ENCODE data around the gene MAFG.
"Not testable (repeated sequence)": the region's sequence is repeated elsewhere in the genome, so short reads cannot be mapped to it uniquely, and the experiment has no call there.

The MAFG gene

DNA sequence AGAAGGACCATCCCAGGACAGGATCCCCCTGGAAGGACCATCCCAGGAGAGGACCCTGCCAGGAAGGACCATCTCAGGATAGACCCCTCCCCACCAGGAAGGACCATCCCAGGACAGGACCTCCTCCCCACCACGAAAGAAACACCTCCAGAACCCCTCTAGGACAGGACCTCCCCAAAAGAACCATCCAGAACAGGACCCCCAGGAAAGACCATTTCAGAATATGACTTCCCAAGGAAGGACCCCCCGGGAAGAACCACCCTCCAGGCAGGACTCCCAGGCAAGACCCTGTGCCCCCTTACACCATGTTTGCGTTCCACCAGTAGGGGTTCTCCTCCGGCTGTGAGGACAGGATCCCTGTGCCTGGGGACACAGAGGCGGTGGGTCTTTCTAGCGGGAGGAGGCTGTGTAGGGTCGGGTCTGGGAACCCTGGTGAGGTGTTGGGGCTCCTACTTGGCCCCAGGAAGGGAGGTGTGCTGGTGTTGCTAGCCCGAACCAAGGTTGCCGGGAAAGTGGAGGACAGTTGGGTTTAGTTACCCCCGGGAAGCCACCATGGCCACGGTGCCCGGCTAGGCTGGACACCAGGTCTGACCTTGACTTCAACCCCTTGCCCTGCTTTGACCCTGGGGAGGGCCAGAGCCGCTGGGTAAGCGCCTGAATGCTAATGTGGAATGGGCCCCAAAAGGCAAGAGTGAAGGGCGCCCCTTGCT lies 31.3 kb upstream of the MAFG start:
- no peak for DNase-seq (ENCODE audit: low spot score)

GRCh38 chr17:81957691-81958432 lies 30.3 kb upstream of the MAFG start:
- no peak for DNase-seq (ENCODE audit: low spot score)

GRCh38 chr17:81956607-81957589 lies 29.4 kb upstream of the MAFG start:
- no peak for DNase-seq (ENCODE audit: low spot score)

DNA sequence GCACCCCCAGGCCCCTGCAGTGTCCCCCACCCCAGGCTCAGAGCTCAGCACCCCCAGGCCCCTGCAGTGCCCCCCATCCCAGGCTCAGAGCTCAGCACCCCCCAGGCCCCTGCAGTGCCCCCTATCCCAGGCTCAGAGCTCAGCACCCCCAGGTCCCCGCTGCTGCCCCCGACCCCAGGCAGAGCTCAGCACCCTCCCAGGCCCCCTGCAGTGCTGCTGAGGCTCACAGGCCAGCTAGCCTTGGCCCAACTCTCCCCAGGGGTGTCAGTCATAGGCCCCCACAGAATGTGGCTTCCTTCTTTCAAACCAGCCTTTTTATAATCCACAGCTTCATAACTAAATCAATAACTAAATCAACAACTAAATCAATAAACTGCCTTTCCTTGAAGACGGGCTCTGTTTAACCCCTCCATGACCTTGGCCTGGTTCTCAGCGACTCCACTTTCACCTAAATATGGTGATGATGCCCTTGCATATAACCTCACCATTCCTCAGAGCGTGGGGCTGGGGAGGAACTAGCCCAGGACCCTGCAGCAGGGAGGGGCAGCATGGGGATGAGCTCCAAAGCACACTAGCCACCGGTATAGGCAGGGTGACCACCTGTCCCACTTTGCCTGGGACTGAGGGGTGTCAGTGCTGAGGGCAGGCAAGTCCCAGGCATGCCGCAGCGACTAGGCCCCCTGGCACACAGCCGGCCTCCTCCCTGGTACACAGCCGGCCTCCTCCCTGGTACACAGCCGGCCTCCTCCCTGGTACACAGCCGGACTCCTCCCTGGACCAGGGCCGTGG lies 28.4 kb upstream of the MAFG start:
- no peak for DNase-seq (ENCODE audit: low spot score)

- no peak for DNase-seq (ENCODE audit: low spot score)
Measured at GRCh38 chr17:81955058-81955681, 27.6 kb upstream of the MAFG start.

DNA sequence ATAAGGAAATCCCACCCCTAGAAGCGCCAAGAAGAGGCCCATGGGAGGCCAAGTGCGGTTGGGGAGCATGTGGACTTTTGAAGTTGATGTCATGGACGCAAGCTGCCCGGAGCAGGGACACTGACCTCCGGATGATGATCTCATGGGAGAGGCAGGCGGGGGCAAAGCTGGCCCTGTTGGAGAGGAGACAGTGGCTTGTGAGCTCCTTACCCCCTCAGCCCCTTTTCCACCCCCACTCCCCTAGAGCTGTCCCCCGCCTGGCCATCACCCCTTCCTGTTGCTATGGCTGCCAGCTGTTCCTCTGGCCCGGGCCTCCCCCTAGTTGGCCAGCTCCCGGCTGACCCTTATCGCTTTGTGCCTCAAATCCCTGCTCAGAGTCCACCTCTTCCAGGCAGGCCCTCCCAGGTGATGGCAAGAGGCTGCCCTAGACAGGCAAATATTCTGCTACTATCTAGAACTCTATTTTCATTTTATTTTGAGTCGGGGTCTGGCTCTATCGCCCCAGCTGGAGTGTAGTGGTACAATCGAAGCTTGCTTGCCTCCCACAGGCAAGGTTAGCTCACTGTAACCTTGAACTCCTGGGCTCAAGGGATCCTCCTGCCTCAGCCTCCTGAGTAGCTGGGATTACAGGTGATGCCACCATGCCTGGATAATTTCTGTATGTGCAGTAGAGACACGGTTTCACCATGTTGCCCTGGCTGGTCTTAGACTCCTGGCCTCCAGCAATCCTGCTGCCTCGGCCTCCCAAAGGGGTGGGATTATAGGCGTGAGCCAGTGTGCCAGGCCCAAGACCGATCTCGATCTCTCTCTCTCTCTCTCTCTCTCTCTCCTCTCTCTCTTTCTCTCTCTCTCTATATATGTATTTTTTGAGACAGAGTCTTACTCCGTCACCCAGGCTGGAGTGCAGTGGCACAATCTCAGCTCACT lies 26.9 kb upstream of the MAFG start:
- no peak for DNase-seq (ENCODE audit: low spot score)

DNA sequence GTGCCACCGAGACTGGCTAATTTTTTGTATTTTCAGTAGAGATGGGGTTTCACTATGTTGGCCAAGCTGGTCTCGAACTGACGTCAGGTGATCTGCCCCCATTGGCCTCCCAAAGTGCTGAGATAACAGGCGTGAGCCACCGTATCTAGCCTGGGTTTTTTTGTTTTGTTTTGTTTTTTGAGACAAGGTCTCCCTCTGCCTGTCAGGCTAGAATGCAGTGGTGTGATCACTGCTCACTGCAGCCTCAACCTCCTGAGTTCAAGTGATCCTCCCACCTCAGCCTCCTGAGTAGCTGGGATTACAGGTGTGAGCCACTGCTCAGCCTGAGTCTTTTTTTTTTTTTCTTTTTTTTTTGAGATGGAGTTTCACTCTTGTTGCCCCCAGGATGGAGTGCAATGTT lies 25.9 kb upstream of the MAFG start:
- not testable (repeated sequence) for DNase-seq (ENCODE audit: low spot score)

DNA sequence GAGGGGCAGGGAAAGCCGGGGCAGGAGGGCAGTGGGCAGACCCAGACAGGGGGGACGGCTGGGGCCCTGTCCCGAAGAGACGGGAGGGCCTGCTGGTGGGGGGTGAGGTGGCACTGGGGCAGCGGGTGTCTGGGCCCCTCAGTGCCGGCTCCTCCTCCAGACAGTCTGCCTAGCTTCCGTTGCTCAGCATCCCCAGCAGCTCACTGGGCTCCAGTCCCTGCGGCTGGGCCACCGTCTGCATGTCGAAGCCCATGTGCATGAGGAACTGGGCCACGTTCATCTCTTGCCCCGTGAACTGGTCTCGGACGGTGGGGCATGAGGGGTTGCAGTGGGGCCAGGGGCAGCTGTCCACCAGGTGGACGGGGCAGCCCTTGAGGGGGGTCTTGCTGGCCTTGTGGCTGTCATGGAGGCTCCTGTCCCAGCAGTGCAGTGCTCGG lies 25.3 kb upstream of the MAFG start:
- DNase-seq (ENCODE audit: low spot score), result no peak

DNA sequence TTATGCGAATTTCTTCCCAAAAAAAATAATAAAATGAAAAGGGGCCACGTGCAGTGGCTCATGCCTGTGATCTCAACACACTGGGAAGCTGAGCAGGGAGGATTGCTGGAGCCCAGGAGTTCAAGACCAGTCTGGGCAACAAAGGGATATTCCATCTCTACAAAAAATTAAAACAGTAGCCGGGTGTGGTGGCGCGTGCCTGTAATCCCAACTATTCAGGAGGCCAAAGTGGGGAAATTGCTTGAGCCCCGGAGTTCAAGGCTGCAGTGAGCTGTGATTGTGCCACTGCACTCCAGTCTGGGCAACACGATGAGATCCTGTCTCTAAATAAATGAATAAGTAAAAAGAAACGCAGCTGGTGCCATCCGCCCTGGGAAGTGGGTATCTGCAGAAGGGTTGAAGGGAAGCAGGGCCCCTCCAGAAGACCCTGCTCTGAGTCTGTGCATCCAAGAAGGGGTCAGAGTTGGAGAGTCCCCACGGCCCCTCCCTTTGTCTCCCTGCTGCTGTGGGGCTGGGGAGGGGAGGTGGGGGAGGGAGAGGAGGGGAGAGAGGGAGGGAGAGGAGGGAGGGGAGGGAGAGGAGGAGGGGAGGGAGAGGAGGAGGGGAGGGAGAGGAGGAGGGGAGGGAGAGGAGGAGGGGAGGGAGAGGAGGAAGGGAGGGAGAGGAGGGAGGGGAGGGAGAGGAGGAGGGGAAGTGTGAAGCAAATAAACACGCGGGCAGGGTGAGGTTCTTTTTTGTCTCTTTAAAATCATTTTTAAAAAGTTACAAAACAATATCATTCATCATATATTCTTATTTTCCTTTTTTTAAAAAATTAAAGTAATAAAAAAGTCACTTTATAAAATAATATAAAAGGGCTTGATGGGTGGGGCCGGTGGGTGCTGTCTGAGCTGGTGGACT lies 24.5 kb upstream of the MAFG start:
- no peak for DNase-seq (ENCODE audit: low spot score)

- no peak for DNase-seq (ENCODE audit: low spot score)
Measured at GRCh38 chr17:81950501-81950900, 23.0 kb upstream of the MAFG start.

DNA sequence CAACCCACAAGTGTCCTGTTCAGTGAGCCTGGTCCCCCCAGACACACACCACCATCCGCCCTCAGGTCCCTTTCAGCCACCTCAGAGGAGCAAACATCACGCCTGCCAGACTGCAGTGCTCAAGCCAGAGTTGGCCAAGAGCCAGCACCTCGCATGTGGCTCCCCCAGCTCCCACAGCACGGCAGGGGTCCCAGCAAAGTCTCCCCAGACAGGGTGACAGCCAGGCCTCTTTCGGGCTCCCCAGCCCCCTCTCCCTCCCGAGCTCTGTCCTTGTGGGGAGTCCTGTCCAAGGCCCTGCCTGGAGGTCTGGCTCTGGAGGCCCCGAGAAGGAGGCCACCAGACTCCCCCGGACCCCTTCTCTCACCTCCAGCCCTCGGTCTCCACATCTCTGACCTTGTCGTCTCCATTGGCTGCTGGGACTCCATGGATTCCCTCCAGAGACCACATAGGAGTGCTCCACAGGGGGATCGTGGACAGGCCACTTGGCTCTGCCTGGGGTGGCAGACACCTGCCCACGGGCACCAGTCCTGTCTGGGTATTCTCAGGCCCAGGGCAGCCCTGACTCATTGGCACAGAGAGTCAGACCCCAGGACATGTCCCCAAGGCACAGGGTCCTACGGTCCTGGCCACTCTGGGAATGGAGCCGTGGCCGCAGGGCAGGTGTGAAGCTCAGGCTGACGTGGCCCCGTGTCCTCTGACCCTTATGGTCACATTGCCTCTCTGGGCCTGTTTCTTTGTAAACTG lies 21.3 kb upstream of the MAFG start:
- DNase-seq (ENCODE audit: low spot score), result no peak

DNA sequence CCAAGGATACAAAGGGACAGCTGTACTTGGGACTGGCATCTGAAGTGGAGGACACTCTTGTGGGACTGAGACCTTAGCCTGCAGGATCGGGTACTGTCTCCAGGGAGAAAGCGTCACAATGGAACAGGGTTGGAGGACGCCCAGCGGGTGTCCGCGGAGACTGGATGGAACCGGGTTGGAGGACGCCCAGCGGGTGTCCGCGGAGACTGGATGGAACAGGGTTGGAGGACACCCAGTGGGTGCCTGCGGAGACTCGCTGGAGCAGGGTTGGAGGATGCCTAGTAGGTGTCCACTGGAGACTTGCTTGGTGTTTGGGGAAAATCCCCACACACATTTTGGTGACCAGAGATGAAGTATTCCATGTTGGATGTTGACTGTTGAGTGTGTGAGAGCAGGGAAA lies 19.7 kb upstream of the MAFG start, which contains the start of gene MYADML2:
Gene MYADML2 (minus strand): TSS at position 45 of the 400 bp plus-strand sequence. CDS start 5,492 bp downstream, outside the sequence.
- no peak for DNase-seq (ENCODE audit: low spot score)

GRCh38 chr17:81944858-81945257 lies 17.3 kb upstream of the MAFG start:
- no peak for DNase-seq (ENCODE audit: low spot score)

GRCh38 chr17:81942167-81942553 lies 14.6 kb upstream of the MAFG start:
- no peak for DNase-seq (ENCODE audit: low spot score)

DNA sequence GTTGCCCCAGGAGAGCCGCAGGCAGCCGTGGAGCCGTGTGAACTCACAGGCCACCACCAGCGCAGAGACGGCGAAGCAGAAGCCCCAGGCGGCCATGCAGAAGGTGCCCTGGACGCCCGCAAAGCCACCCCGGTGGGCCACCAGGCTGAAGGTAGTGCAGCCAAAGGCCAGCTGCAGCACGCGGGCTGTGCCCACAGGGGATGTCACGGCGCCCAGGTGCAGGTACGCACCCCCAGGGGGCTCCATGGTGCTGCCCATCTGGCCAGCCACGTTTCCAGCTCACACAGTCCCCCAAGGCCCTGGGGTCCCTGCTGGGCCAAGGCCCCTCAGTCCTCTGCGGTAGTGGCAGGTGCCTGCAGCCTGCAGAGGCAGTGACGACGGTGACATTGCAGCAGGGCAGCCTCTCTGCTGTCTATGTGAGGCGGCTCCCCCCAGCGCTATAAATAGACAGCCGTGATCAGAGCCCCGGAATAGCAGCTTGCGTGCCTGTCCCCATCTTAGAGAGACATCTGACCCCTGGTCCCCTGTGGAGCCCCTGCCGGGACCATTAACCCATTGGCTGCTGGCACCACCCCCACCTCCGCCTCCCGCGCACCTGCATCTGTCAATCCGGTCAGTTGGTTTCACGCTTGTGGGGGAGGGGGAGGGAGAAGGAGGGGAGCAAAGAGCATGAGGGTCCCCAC lies 14.1 kb upstream of the MAFG start:
- no peak for DNase-seq (ENCODE audit: low spot score)

GRCh38 chr17:81940538-81941483 lies 13.3 kb upstream of the MAFG start:
- no peak for DNase-seq (ENCODE audit: low spot score)

All from CD4-positive, alpha-beta T cell treated with Interleukin-6 at 100 ng/mL for 8 hours (primary cell).